Smooth muscle cell (in vitro differentiated cells): Measurements from ENCODE around the gene RSAD1. TPM values are rescaled to one million over a fixed set of nuclear protein-coding genes. Genes with fewer than 3 reads are reported as not detected.

Source experiments
- DNase-seq: peaks from one replicate; lab custom pipeline; 2025; ENCODE audit not compliant: unreplicated experiment; lab: John Stamatoyannopoulos, UW
- H2AFZ ChIP-seq: fragments of 200-600 bp; sonication (generic); 2 replicates; pipeline ENCODE4 v1.6.0; 2016; ENCODE audit warnings: antibody characterized with exemption, low read depth, mild to moderate bottlenecking
- H3F3A ChIP-seq: fragments of 200-600 bp; sonication (generic); 2 replicates; pipeline ENCODE4 v1.6.0; 2017; ENCODE audit warnings: antibody characterized with exemption, low read depth
- H3K27ac ChIP-seq: fragments of 200-600 bp; sonication (generic); 2 replicates; pipeline ENCODE4 v1.5.1; 2016; ENCODE audit warnings: low read depth, mild to moderate bottlenecking
- H3K27me3 ChIP-seq: fragments of 200-600 bp; sonication (generic); 2 replicates; pipeline ENCODE4 v1.6.1; 2016; ENCODE audit warnings: low read depth, mild to moderate bottlenecking
- H3K36me3 ChIP-seq: fragments of 200-600 bp; sonication (generic); 2 replicates; pipeline ENCODE4 v1.5.1; 2016; ENCODE audit warnings: low read depth
- H3K4me1 ChIP-seq: fragments of 200-600 bp; sonication (generic); 2 replicates; pipeline ENCODE4 v1.5.1; 2016; ENCODE audit warnings: low read depth
- H3K4me2 ChIP-seq: fragments of 200-600 bp; sonication (generic); 2 replicates; pipeline ENCODE4 v1.6.0; 2016; ENCODE audit warnings: mild to moderate bottlenecking
- H3K4me3 ChIP-seq: fragments of 200-600 bp; sonication (generic); 2 replicates; pipeline ENCODE4 v1.5.1; 2016; ENCODE audit warnings: mild to moderate bottlenecking
- H3K79me2 ChIP-seq: fragments of 200-600 bp; sonication (generic); 2 replicates; pipeline ENCODE4 v1.6.0; 2016; ENCODE audit warnings: low read depth, mild to moderate bottlenecking
- H3K9ac ChIP-seq: fragments of 200-600 bp; sonication (generic); 2 replicates; pipeline ENCODE4 v1.6.0; 2016; ENCODE audit warnings: low read depth
- H3K9me3 ChIP-seq: fragments of 200-600 bp; sonication (generic); replicated peaks from 2 replicates; pipeline ENCODE4 v1.5.1; 2016; ENCODE audit warnings: low read depth
- H4K20me1 ChIP-seq: fragments of 200-600 bp; sonication (generic); 2 replicates; pipeline ENCODE4 v1.6.0; 2016; ENCODE audit warnings: low read depth
- CTCF ChIP-seq: fragments of 200-600 bp; sonication (generic); IDR thresholded peaks from 2 replicates; pipeline ENCODE4 v1.5.1; 2017; ENCODE audit warnings: borderline replicate concordance, mild to moderate bottlenecking, antibody characterized with exemption; ENCODE audit not compliant: insufficient read depth, poor library complexity, severe bottlenecking
- WGBS: methylation state at CpG from one replicate; pipeline ENCODE4 v1.1.7; 2016; ENCODE audit warnings: low lambda C conversion rate; 5-methylcytosine and 5-hydroxymethylcytosine counted together
- polyA plus RNA-seq: library from polyadenylated mRNA; unstranded; fragments of >200 nt; fragmentation: Nextera tagmentation; extraction: Ambion mirVana; gene quantifications from 2 replicates; pipeline ENCODE4 v1.2.1, GENCODE V29; 2016
- total RNA-seq: library from RNA; depleted of rRNA; stranded (reverse); fragments of >200 nt; gene quantifications from 2 replicates; pipeline ENCODE4 v1.2.3, GENCODE V29; 2014

Gene RSAD1
- total and polyA plus RNA-seq, 2 experiments from 2014 or later, result 11.4 to 21.1 TPM

DNA sequence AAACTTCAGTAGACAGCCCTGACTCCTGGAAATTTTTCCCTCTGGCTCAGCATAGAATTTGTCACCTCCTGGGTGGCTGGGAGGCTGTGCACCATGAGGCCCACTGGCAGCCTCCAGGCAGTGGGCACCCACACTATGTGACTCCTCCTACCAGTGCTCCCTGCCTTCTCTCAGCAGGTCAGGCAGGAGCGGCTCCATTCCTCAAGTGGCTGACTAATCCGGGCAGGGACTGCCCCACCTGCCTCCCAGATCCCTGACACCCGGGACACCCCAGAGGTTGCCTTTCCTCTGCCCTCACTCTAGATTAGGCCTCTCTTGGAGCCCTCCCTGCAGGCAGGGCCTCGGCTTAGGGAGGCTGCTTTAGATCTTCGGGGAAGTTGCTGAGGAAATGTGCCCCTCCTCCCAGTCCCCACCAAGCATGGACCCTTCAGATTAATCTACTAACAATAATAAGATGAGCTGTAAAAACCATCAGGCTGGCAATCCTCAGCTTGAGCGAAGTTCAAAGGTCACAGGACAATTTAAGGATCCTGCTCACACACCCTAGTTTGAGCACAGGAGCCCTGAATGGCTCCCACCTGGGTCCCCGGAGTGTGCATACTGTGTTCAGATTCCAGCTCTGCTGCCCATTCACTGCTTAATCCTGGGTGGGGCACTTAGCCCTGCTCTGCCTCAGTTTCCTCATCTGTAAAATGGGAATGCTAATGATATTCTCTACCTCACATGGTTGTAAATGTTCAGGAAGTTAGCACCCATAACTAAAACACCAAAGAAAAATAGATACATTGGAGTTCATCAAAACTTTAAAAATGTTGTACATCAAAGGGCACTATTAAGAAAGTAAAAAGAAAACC is 19.6 kb downstream of the RSAD1 start:
- no peaks in the 10 kb centered on the region for H4K20me1 ChIP-seq

DNA sequence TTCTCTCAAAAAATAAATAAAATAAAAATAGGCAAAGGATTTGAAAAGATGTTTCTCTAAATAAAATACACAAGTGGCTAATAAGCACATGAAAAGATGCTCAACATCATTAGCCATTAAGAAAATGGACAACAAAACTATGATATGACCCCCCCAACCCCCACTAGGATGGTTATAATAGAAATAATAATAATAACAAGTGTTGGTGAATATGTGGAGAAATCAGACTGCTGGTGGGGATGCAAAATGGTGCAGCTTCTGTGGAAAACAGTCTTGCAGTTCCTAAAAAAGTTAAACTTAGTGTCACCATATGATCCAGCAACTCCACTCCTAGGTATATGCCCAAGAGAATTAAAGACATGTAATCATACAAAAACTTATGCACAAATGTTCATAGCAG is 20.6 kb downstream of the RSAD1 start:
- Histone ChIP-seq H2AFZ (no peak overlapping the region), H3K79me2 (no peaks in the 10 kb centered on the region), H3K9ac (no peak overlapping the region), H3K27ac (peak overlapping the region; percentile 69), H4K20me1 (no peaks in the 10 kb centered on the region), H3K36me3 (no peaks in the 10 kb centered on the region), H3K27me3 (no peaks in the 10 kb centered on the region), H3K4me2 (no peak overlapping the region), H3K4me1 (peaks cover 25% of the 10 kb centered on the region), H3K4me3 (no peak overlapping the region), H3K9me3 (no peaks in the 10 kb centered on the region), H3F3A (peaks cover 8% of the 10 kb centered on the region)
- DNase-seq, result no peak
- no peak for TF ChIP-seq CTCF

More for the DNA sequence above, 19.6 kb downstream of the RSAD1 start:
- TF ChIP-seq CTCF, result no peak
- Histone ChIP-seq H3K36me3 (no peaks in the 10 kb centered on the region), H3K9me3 (no peaks in the 10 kb centered on the region), H3K4me3 (no peak overlapping the region), H3K4me2 (no peak overlapping the region), H3K9ac (no peak overlapping the region), H3K27ac (peak overlapping the region; percentile 31), H3F3A (peaks cover 8% of the 10 kb centered on the region), H3K79me2 (no peaks in the 10 kb centered on the region), H2AFZ (no peak overlapping the region), H3K27me3 (no peaks in the 10 kb centered on the region), H3K4me1 (peaks cover 15% of the 10 kb centered on the region)
- no peak for DNase-seq
- WGBS, result 65% methylated on average over 7 of the region's 7 CpGs

DNA sequence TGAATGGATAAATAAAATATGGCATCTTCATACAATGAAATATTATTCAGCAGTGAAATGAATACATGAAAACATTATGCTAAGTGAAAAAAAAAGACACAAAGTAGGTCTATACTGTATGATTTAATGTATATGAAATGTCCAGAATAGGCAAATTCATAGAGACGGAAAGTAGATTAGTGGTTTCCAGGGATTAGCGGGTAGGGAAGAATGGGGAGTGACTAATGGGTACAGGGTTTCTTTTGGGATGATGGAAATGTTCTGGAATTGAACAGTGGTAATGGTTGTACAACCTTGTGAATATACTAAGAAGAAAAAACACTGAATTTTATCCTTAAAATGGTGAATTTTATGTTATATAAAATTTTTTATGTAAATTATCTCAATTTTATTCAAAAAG is 21.1 kb downstream of the RSAD1 start:
- no peak for DNase-seq
- no peaks in the 10 kb centered on the region for H3K36me3 ChIP-seq
- no peak for TF ChIP-seq CTCF
- no peak overlapping the region for H3K9ac ChIP-seq
- H3K9me3 ChIP-seq, result no peaks in the 10 kb centered on the region
- 27% methylated on average over 2 of the region's 2 CpGs for WGBS
- no peaks in the 10 kb centered on the region for H4K20me1 ChIP-seq
- H3K79me2 ChIP-seq, result no peaks in the 10 kb centered on the region
- peak overlapping the region; percentile 35 for H3K4me2 ChIP-seq
- peak overlapping the region; percentile 79 for H3K27ac ChIP-seq
- H3K4me3 ChIP-seq, result no peak overlapping the region
- peaks cover 8% of the 10 kb centered on the region for H3F3A ChIP-seq
- H3K4me1 ChIP-seq, result peaks cover 25% of the 10 kb centered on the region
- H2AFZ ChIP-seq, result no peak overlapping the region
- H3K27me3 ChIP-seq, result no peaks in the 10 kb centered on the region

DNA sequence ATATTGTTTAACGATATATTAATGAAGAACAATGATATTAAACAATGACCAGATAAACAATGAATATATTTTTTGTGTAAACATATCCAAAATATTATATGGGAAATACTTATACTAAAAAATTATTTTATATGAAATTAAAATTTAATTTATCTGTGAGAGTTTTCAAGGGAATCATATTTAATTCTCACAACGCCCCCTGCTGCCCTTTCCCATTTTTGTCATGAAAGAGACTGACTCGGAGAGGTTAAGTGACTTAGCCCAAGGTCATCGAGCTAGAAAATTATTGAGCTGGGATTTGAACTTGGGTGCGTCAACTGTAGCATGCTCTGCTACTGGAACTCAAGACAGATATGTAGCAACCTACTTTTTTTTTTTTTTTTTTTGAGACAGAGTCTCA is 22.4 kb downstream of the RSAD1 start:
- H3K4me2 ChIP-seq, result no peak overlapping the region
- H3K79me2 ChIP-seq, result no peaks in the 10 kb centered on the region
- no peaks in the 10 kb centered on the region for H3K9me3 ChIP-seq
- H3K9ac ChIP-seq, result no peak overlapping the region
- no peak overlapping the region for H3K4me3 ChIP-seq
- H3F3A ChIP-seq, result peaks cover 8% of the 10 kb centered on the region
- no peak overlapping the region for H2AFZ ChIP-seq
- no peaks in the 10 kb centered on the region for H4K20me1 ChIP-seq
- no peaks in the 10 kb centered on the region for H3K27me3 ChIP-seq
- H3K27ac ChIP-seq, result peak overlapping the region; percentile 80
- peaks cover 25% of the 10 kb centered on the region for H3K4me1 ChIP-seq
- no peak for DNase-seq
- WGBS, result 73% methylated on average over 5 of the region's 5 CpGs
- peak; percentile 46 for TF ChIP-seq CTCF
- H3K36me3 ChIP-seq, result no peaks in the 10 kb centered on the region
